Muscle layer of colon (tissue), 2 donors: Measurements from ENCODE around the gene PRAMEF8.
"Not testable (repeated sequence)": the region's sequence is repeated elsewhere in the genome, so short reads cannot be mapped to it uniquely, and the experiment has no call there.

ENCODE experiments used
- H3K27ac ChIP-seq: one replicate; pipeline ENCODE4 v1.7.0; 2013; ENCODE audit warnings: low read depth, mild to moderate bottlenecking, low read length, moderate library complexity
- H3K27me3 ChIP-seq, 2 donors: one replicate each; pipeline ENCODE4 v1.7.0; 2013; ENCODE audit warnings: low read length in 2 of 2, mild to moderate bottlenecking in 2 of 2; ENCODE audit not compliant: insufficient read depth in 2 of 2, control insufficient read depth in 1 of 2
- H3K36me3 ChIP-seq: one replicate; pipeline ENCODE4 v1.7.0; 2013; ENCODE audit warnings: mild to moderate bottlenecking, low read length; ENCODE audit not compliant: insufficient read depth
- H3K4me1 ChIP-seq: one replicate; pipeline ENCODE4 v1.7.0; 2013; ENCODE audit warnings: mild to moderate bottlenecking, low read length; ENCODE audit not compliant: insufficient read depth
- H3K4me3 ChIP-seq, 2 donors: one replicate each; pipeline ENCODE4 v1.7.0; 2013; ENCODE audit warnings: low read length in 2 of 2, low read depth in 1 of 2, mild to moderate bottlenecking in 1 of 2, moderate library complexity in 1 of 2
- H3K9ac ChIP-seq: one replicate; pipeline ENCODE4 v1.7.0; 2013; ENCODE audit warnings: low read length
- H3K9me3 ChIP-seq: one replicate; pipeline ENCODE4 v1.7.0; 2013; ENCODE audit warnings: mild to moderate bottlenecking, low read length
- donor health status: abdominal sarcoma.
- donor health status: Adenocarcinoma of cecum.

Gene PRAMEF8

GRCh38 chr1:13246554-13246871 is 38.4 kb downstream of the PRAMEF8 start:
- not testable (repeated sequence) for H3K27me3 ChIP-seq, H3K4me1 ChIP-seq, H3K4me3 ChIP-seq, H3K27ac ChIP-seq, H3K36me3 ChIP-seq, H3K9me3 ChIP-seq, H3K9ac ChIP-seq

GRCh38 chr1:13245841-13246553 is 38.9 kb downstream of the PRAMEF8 start:
- H3K36me3 ChIP-seq, H3K9ac ChIP-seq, H3K27ac ChIP-seq, H3K9me3 ChIP-seq, H3K4me3 ChIP-seq, H3K27me3 ChIP-seq, H3K4me1 ChIP-seq: not testable (repeated sequence)

- H3K4me3 ChIP-seq, H3K9ac ChIP-seq, H3K27me3 ChIP-seq, H3K9me3 ChIP-seq, H3K4me1 ChIP-seq, H3K36me3 ChIP-seq, H3K27ac ChIP-seq: not testable (repeated sequence)
Observed at GRCh38 chr1:13243536-13244263, 41.2 kb downstream of the PRAMEF8 start.

GRCh38 chr1:13239633-13240032 is 45.3 kb downstream of the PRAMEF8 start:
- not testable (repeated sequence) for H3K4me3 ChIP-seq, H3K9ac ChIP-seq, H3K9me3 ChIP-seq, H3K27me3 ChIP-seq, H3K36me3 ChIP-seq, H3K4me1 ChIP-seq, H3K27ac ChIP-seq

- not testable (repeated sequence) for H3K9ac ChIP-seq, H3K9me3 ChIP-seq, H3K27ac ChIP-seq, H3K27me3 ChIP-seq, H3K4me1 ChIP-seq, H3K4me3 ChIP-seq, H3K36me3 ChIP-seq
Observed at GRCh38 chr1:13237572-13237971, 47.4 kb downstream of the PRAMEF8 start.

- not testable (repeated sequence) for H3K9me3 ChIP-seq, H3K27ac ChIP-seq, H3K4me3 ChIP-seq, H3K36me3 ChIP-seq, H3K9ac ChIP-seq, H3K4me1 ChIP-seq, H3K27me3 ChIP-seq
Observed at GRCh38 chr1:13234057-13234456, 50.9 kb downstream of the PRAMEF8 start.

GRCh38 chr1:13232056-13232455 is 52.9 kb downstream of the PRAMEF8 start:
- H3K36me3 ChIP-seq, H3K27me3 ChIP-seq, H3K4me3 ChIP-seq, H3K9ac ChIP-seq, H3K9me3 ChIP-seq, H3K27ac ChIP-seq, H3K4me1 ChIP-seq: not testable (repeated sequence)
